Fibroblast of pulmonary artery (primary cell): ENCODE results near the gene EIF4A3.

Experiments
- DNase-seq: peaks from one replicate; pipeline ENCODE4 v3.0.0-alpha.2; 2010; ENCODE audit warnings: low read depth
- H3K4me3 ChIP-seq: replicated peaks from 2 replicates; pipeline ENCODE4 v1.5.1; 2011; ENCODE audit warnings: low read depth, mild to moderate bottlenecking, control low read depth, low read length, moderate library complexity
- TF ChIP-seq, protein P1 (sequence below): IDR thresholded peaks from 2 replicates; pipeline ENCODE4 v1.5.1; 2011; ENCODE audit warnings: mild to moderate bottlenecking, control low read depth, low read length, inconsistent platforms; ENCODE audit errors: missing control alignments

EIF4A3 gene

DNA sequence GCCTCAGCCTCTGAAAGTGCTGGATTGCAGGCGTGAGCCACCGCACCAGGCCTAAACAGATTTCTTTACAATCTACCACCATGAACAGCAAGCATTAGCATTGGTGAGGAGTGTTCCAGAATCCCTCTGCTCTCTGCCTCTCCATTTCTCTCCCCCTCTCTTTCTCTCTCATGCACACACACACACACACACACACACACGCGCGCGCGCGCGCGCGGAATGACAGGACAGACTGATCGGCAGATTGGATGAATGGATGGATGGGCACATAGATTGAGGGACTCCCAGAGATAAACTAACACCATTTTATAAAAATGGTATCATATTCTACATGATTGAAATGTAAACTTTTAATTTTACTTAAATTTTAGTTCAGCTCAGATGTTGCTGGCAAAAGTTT lies 26.2 kb upstream of the EIF4A3 start:
- H3K4me3 ChIP-seq, result no peak overlapping the region
- DNase-seq, result no peak
- TF ChIP-seq, protein P1, sequence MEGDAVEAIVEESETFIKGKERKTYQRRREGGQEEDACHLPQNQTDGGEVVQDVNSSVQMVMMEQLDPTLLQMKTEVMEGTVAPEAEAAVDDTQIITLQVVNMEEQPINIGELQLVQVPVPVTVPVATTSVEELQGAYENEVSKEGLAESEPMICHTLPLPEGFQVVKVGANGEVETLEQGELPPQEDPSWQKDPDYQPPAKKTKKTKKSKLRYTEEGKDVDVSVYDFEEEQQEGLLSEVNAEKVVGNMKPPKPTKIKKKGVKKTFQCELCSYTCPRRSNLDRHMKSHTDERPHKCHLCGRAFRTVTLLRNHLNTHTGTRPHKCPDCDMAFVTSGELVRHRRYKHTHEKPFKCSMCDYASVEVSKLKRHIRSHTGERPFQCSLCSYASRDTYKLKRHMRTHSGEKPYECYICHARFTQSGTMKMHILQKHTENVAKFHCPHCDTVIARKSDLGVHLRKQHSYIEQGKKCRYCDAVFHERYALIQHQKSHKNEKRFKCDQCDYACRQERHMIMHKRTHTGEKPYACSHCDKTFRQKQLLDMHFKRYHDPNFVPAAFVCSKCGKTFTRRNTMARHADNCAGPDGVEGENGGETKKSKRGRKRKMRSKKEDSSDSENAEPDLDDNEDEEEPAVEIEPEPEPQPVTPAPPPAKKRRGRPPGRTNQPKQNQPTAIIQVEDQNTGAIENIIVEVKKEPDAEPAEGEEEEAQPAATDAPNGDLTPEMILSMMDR, result no peak

DNA sequence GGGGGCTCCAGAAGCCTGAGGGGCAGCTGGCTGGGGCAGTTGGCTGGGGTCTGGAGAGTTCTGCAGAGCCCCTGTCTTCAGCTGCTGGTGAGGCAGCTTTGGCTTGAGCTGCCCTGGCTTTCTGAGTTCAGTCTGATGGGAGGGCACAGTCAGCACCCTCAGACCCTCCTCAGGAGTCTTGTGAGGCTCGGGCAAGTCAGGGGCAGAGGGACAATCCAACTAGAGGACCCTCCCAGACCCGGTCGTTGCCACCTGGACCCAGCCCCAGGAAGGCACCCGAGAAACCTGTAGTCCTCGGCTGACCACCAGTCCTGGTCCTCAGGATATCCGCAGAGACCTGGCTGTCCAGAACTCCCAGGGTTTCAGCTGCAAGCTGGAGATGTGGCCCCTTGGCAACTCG lies 24.8 kb upstream of the EIF4A3 start:
- H3K4me3 ChIP-seq, result no peak overlapping the region
- DNase-seq, result no peak
- TF ChIP-seq, protein P1, result no peak

DNA sequence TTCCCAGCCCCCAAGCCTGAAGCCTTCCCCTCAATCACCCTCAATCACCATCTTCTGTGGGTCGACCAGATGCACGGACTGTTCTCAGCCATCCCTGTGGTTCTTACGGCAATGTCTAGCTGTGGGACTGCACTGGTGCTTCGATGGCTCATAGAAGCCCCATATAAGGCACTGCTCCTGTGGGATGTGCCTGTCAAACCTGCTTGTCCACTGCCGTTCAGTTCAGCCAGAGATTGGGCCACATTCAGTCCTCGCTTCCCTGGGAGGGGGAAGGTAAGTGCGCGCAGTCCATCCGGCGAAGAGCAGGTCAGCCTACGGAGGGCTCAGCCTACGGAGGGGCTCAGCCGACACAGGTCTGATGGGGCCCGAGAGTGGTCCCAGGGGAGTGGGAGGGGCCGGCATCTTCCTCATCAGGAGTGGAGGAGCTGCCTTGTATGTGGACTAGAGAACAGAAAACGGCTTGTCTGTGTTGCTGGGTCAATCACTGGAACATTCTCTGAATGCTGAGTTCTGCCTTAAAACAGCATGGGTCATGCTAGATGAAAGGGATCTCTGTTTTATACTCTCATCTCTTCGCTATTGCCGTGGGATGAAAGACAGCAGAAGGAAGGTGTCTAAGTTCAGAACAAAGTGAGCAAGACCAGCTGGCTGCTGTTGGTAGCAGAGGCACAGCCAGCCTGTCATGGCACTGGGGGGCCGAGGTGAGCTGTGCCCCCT lies 23.0 kb upstream of the EIF4A3 start, which contains the start of gene CARD14:
Gene CARD14, plus strand, starts transcription at position 247 of the 717 bp plus-strand sequence. CDS start 11,409 bp downstream, outside the sequence.
- TF ChIP-seq, protein P1, result no peak
- DNase-seq, result no peak
- no peak within 1 kb of the TSS for H3K4me3 ChIP-seq

DNA sequence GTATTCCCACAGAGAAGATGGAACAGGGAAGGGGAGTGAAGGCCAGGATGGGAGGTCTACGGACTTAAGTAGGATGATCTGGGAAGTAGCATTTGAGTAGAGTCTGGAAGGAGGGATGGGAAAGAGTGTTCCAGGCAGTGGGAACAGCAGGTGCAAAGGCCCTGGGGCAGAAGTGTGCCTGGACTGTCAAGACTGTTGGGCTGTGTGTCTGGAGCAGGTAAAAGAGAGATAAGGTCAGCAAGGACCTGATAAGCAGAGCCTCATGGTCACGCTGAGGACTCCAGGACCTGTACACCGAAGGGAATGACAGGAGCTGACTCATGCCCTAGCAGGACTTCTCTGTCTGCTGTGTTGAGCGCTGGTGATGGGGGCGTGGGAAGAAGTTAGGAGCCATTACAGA lies 22.2 kb upstream of the EIF4A3 start:
- TF ChIP-seq, protein P1, result no peak
- no peak overlapping the region for H3K4me3 ChIP-seq
- no peak for DNase-seq

DNA sequence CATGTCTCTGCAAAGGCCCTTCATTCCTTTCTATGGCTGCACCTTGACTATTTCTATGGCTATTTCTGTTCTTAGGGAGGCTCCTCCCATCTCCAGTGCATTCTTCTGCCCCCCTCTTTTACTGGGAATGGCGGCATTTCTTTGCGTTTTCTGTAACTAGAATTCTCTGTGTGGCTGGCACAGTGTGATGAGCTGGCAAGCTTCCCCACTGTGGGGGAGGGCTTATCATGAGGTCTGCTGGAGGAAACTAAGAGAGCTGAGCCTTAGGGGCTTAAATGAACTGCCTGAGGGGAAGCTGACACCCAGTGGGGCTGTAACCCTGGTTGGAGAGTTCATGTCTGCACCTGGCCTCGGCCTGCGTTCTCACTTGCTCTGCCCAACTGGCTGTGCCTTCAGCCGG lies 21.4 kb upstream of the EIF4A3 start:
- H3K4me3 ChIP-seq, result no peak overlapping the region
- DNase-seq, result peak; percentile 32
- TF ChIP-seq, protein P1, result no peak

DNA sequence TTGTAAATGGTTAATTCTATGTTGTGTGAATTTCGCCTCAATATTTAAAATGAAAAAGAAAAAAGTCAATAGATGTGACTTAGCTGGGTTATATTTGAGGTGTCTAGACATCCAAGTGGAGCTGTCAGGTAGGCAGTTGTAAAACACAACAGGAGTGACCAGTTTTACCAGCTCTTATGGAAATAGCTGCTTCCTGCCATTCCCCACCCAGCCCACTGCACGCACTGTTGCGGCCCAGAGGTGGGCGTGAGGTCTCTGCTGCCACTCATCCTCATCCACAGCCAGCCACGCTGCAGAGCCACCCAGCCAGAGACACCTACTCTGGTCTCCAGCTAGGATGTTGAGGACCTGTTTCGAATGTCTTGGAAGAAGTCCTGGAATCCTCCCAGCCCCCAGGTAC lies 19.5 kb upstream of the EIF4A3 start:
- no peak overlapping the region for H3K4me3 ChIP-seq
- no peak for DNase-seq
- TF ChIP-seq, protein P1, result no peak

DNA sequence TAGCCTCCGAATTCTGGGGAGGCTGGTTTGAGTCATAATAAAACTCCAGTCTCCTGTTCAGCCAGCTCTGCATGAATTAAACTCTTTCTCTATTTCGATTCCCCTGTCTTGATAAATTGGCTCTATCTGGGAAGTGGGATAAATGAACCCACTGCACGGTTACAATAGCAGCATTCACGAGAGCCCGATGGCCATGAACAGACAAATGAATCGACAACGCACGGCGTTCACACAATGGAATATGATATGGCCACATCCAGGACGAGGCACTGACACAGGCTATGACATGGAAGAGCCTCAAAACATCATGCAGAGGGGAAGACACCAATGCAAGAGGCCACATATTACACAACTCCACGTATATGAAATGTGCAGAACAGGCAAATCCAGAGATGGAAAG lies 17.3 kb upstream of the EIF4A3 start:
- no peak overlapping the region for H3K4me3 ChIP-seq
- no peak for DNase-seq
- TF ChIP-seq, protein P1, result no peak
